HTERT RPE-1 (cell line): ENCODE data around the gene DOCK8.
"Not testable (repeated sequence)": the region's sequence is repeated elsewhere in the genome, so short reads cannot be mapped to it uniquely, and the experiment has no call there.

Experiments used
- in situ Hi-C: fragments of 300-500 bp; cut with MboI; formaldehyde crosslinking; loops from 4 replicates; pipeline ENCODE4 v1.14.3; 2020; ENCODE audit warnings: low sequenced_read_pairs

Gene DOCK8

GRCh38 chr9:214648-215493, at the start of gene DOCK8:
TSS of gene DOCK8 (plus strand) at chr9:214865. CDS start at chr9:214977, 112 bp downstream.
- in situ Hi-C loops = no loop called here

- in situ Hi-C loops = not testable (repeated sequence)
Measured at GRCh38 chr9:169757-170156, 44.9 kb upstream of the DOCK8 start.

- in situ Hi-C loops = not testable (repeated sequence)
Measured at GRCh38 chr9:178140-178825, 36.4 kb upstream of the DOCK8 start.

- in situ Hi-C loops = not testable (repeated sequence)
Measured at GRCh38 chr9:178970-179383, 35.7 kb upstream of the DOCK8 start, which contains the start of gene ZNG1A. TSS of gene ZNG1A (minus strand) at chr9:179056. CDS start at chr9:178969, 87 bp downstream.

GRCh38 chr9:199601-200000, 15.1 kb upstream of the DOCK8 start:
- in situ Hi-C loops = not testable (repeated sequence)

GRCh38 chr9:206481-206880, 8.2 kb upstream of the DOCK8 start:
- in situ Hi-C loops = no loop called here

GRCh38 chr9:209143-209758, 5.4 kb upstream of the DOCK8 start:
- in situ Hi-C loops = no loop called here

GRCh38 chr9:211036-211435, 3.6 kb upstream of the DOCK8 start:
- in situ Hi-C loops = no loop called here

GRCh38 chr9:211557-211956, 3.1 kb upstream of the DOCK8 start:
- in situ Hi-C loops = no loop called here

- in situ Hi-C loops = no loop called here
Measured at GRCh38 chr9:212297-212696, 2.4 kb upstream of the DOCK8 start.

- in situ Hi-C loops = not testable (repeated sequence)
Measured at GRCh38 chr9:213901-214300, 764 bp upstream of the DOCK8 start.

- in situ Hi-C loops = no loop called here
Measured at GRCh38 chr9:214351-214647, 366 bp upstream of the DOCK8 start.

GRCh38 chr9:215631-216155, 1.0 kb downstream of the DOCK8 start:
- in situ Hi-C loops = no loop called here

- in situ Hi-C loops = no loop called here
Measured at GRCh38 chr9:216866-217265, 2.2 kb downstream of the DOCK8 start.

- in situ Hi-C loops = no loop called here
Measured at GRCh38 chr9:217950-218349, 3.3 kb downstream of the DOCK8 start.

- in situ Hi-C loops = not testable (repeated sequence)
Measured at GRCh38 chr9:219036-219435, 4.4 kb downstream of the DOCK8 start.

GRCh38 chr9:219670-220365, 5.2 kb downstream of the DOCK8 start:
- in situ Hi-C loops = no loop called here

GRCh38 chr9:221989-222776, 7.5 kb downstream of the DOCK8 start:
- in situ Hi-C loops = no loop called here

GRCh38 chr9:223152-223551, 8.5 kb downstream of the DOCK8 start:
- in situ Hi-C loops = no loop called here

- in situ Hi-C loops = no loop called here
Measured at GRCh38 chr9:224026-224425, 9.4 kb downstream of the DOCK8 start.
